NCI-H510A treated with DMSO at 0.1 percent for 48 hours (cell line): Measurements from ENCODE around the gene SLC25A5.
"Not testable (repeated sequence)": the region's sequence is repeated elsewhere in the genome, so short reads cannot be mapped to it uniquely, and the experiment has no call there.

Source experiments
- DNase-seq: peaks from one replicate; lab custom pipeline; 2025; lab: John Stamatoyannopoulos, UW

The SLC25A5 gene

DNA sequence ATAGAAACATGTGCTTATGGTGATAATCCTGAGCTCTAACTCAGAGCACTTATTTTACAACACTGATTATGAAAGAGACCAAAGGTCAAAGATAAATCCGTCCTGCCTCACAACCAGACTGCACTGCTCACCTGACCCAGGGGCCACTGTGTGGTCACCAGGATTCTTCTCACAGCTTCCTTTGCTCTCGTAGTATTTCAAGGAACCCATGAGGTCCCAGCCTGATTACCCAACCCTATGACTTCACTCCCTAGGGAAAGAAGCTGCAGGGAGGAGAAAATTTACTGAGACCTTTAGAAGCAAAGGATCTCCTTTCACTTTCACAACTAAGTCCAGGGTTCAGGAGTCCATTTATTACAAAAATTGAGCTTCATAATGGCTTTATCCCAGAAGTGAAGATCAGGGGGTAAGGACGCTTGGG lies 9.6 kb downstream of the SLC25A5 start:
- DNase-seq: no peak

DNA sequence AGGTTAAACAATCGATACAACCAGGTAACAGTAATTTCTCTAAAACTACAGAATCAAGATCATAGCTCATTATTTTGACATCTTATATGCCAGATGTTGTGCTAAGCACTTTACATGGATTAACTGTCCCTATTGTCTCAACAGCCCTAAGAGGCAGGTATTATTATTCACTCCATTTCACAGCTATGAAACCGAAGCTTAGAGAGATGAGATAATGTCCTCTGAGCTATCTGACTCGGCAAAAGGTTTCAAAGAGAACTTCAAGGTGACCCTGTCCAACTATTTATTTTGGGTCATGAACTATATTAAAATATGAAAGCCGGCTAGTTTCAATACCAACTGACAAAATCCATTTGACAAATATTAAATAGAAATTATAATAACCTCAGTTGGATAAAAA lies 10.3 kb downstream of the SLC25A5 start:
- no peak for DNase-seq

GRCh38 chrX:119479845-119480244 lies 11.6 kb downstream of the SLC25A5 start:
- DNase-seq: no peak

GRCh38 chrX:119481323-119481801 lies 13.1 kb downstream of the SLC25A5 start:
- no peak for DNase-seq

DNA sequence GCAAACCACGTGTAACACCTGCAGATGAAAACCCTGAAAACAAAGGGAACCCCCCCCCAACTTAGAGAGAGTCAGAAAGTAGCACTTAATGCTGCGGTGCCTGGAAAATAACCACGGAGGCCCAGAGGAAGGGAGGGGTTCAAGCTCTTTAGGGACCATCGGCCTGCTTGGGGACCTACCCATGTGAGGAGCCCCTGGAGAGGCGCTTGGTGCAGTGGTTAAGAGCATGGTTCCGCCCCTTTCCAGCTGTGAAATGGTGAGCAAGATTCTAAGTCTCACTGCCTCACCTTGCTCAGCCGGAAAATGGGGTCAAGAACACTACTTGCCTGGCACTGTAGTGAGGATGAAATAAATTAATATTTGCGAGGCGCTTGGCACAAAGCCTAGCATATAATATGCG lies 13.8 kb downstream of the SLC25A5 start:
- no peak for DNase-seq

DNA sequence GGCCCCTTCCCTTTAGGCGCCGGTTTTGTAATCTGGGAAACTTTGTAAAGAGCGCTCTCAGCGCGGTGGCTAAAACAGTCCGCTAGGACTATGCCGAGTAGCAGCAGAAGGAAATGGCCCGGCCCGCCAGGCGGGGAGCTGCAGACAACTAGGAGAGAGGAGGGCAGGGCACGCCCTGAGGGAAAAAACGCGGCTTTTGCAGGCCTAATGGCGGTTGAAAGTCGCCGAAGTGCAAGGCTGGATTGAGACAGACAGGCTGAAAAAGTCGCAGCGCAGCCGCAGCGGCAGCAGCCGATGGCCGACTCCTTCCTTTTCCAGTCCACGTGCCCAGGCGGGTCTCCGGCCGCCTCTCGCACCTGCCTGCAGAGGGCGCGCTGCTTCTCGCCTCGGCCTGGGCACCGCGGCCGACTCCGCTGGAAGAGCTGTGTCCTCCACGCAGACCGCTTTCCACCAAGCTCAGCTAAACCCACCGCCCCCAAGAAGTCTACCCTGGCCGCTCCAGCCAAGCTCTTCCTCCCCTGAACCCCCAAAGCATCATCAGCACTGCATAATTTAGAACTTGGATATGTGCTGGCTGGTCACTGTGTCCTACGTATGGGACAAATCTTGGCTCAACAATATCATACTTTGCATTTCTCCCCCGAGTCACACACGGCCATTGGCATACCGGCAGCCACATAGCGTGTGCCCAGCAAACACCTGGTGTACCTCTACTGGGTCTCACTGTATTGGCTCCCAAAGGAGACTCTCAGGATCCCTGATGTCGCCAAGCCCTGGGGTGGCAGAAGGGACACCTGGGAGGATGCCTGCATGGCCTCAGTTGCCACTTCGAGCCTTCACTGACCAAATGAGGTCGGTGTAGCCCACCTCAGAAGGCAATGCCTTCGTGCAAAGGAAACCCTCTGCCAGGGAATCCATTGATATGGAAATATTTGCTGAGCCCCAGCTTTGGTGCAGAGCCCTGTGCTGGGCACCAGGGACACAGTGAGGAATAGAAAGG lies 14.5 kb downstream of the SLC25A5 start:
- DNase-seq: peak; percentile 50

- no peak for DNase-seq
These were observed 18.5 kb downstream of the SLC25A5 start for GRCh38 chrX:119486745-119487144.

- not testable (repeated sequence) for DNase-seq
These were observed 19.5 kb downstream of the SLC25A5 start for GRCh38 chrX:119487766-119488165.

GRCh38 chrX:119488749-119489148 lies 20.5 kb downstream of the SLC25A5 start:
- peak; percentile 42 for DNase-seq

DNA sequence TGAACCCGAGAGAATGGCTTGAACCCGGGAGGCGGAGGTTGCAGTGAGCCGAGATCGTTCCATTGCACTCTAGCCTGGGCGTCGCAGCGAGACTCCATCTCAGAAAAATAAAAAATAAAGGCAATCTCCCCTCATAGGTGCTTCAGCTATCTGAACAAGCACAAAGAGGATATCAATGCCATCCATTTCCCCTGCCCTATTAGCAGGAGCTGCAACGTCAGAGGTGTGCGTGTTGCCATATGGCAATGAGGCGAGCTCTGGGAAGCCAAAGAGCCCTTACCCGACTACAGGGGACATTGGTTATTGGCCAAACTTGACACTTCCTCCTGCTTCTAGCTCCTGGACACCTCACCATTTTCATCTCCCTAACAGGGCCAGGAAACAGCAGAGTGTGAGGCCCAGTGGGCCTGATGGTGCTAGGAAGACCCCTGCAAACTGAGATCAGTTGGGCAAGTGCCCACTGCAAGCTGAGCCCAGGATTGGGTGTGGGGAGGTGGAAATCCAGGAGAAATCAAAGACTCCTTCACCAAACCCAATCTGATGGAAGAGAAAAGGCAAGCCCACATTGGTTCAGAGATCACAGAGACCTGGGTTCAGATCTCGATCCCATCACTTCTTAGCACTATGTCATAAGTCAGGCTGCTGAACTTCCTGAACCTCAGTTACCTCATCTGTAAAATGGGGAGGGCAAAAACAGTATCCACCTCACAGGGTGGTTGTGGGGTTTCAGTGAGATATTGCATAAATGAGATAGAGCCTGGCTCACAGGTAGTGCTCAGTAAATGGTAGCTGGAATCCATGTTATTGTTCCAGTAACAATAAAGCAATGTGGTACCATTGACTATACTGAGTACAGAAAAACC lies 21.2 kb downstream of the SLC25A5 start:
- DNase-seq: no peak

- no peak for DNase-seq
These were observed 24.2 kb downstream of the SLC25A5 start for GRCh38 chrX:119492463-119492862.

DNA sequence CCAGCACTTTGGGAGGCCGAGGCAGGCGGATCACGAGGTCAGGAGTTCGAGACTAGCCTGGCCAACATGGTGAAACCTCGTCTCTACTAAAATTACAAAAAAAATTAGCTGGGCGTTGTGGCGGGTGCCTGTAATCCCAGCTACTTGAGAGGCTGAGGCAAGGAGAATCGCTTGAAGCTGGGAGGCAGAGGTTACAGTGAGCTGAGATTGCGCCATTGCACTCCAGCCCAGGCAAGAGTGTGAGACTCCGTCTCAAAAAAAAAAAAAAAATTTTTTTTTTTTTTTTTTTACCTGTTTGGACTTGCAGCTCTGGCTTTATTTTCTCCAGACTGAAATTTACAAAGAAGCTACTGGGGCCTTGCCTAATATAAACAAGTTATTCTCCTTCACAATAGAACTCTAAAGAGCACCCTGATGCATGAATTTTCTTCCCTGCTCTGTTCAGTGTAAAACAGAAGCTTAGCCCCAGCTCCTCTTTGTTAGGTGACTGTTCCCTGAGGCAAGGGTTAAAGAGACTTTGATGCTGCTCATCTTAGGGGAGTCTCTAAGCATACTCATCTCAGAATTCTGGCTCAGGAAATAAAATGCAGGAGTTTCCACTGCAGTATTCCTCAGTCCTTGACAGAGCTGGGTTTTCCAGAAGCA lies 25.7 kb downstream of the SLC25A5 start:
- not testable (repeated sequence) for DNase-seq

DNA sequence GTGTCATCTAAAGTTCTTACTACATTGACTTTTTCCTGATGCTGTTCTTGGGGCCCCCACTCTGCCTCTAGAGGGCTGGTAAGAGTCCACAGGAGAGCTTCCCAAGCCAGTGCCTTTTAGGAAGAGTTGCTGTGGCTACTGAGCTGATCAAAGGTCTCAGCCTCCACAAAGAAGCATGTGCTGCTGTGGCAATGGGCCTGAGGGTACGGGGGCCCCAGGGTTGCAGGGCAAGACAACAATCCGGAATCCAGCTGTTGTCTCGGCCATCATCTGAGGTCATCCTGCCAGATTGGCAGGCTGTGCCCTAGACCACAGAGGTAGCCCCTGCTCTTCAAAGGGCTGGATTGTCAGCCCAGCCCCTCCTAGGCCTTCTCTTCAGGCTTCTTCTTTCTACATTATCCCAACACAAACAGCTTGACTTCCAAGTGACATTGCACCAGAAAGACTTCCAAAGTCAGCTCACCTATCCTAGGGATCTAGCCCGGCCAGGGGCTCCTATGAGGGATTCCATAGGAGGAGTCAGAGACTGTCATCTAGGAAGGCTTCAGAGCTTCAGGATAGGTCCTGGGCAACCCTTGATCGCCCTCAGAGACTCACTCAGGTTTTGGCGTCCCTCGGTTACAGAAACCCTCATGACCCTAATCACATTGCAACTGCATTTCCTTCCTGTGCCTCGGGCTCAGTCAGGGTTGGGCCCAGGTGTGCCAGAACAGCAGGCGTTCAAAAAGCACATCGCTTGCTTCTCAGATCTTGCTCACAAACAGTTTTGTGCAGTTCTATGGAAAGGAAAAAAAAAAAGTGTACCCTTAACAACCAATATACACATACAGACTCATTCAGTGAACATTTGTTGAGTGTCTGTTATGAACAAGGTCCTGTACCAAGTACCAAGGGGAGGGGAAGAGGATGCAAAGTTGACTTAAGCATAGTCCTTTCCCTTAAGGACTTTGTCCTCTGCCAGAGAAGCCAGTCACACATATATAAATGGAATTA lies 27.8 kb downstream of the SLC25A5 start:
- DNase-seq: no peak

DNA sequence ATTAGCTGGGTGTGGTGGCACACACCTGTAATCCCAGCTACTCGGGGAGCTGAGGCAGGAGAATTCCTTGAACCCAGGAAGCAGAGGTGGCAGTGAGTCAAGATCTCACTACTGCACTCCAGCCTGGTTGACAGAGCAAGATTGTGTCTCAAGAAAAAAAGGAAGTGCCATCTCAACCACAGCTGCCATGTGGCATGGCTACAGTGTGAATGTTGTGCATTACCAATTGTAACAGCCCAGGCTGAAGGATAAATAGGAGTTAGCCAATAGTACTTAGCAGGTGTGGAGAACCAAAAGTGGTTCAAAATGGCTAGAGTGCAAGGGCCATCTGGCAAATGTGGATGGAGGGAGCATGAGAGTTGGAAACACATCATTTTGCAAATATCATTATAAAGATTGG lies 28.9 kb downstream of the SLC25A5 start:
- DNase-seq: no peak

DNA sequence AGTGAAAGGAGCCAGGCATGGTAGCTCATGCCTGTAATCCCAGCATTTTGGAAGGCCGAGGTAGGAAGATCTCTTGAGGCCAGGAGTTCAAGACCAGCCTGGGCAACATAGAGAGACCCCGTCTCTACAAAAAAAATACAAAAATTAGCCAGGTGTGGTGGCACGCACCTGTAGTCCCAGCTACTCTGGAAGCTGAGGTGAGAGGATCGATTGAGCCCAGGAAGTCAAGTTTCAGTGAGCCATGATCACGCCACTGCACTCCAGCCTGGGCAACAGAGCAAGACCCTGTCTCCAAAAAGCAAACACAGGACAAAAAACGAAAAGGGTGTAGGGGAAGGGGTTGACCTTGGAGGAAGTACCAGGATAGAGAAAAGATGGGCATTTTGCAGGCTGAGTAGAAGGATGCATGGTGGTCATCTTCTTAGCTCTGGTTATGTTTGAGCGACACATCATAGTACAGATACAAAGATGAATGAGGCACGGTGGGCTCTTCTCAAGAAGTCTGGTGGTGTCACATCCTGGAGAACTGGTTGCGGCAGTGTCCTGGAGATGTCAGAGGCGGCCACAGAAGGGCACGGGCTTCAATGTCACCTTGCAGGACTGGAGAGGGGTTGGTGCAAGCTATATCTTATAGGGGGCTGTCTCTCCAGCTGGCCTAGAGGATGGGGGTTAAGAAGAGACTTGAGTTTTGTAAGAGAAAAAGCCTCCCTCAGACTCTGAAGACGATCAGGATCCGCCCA lies 32.0 kb downstream of the SLC25A5 start:
- DNase-seq: no peak

DNA sequence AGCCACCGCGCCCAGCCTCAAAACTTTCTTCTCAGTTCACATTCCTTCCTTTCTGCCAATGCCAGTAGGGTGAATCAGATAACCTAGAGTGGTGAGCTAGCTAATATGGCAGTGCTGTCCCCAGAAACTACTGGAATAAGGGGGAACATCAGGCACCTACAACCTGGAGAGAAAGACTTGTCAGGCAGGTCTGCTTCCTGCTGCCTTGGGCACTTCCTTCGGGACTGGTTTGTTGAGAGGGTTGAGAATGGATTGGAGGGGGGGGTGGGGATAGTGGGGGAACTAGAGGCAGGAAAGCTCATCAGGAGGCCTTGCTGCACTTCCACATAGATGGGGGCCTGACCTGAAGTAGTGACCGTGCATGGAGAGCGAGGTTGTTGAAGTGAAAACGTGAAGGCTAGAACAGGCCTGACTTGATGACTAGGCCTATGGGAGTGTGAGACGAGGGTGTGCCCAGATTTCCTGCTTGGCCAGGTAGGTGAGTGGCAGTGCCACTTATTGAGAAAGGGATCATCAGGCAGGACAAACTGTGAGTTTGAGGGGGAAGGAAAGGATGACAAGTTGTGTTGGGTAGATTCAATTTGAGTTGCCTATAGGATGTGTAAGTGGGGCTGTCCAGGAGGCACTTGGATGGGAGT lies 33.4 kb downstream of the SLC25A5 start:
- DNase-seq: no peak

GRCh38 chrX:119502727-119503483 lies 34.7 kb downstream of the SLC25A5 start:
- DNase-seq: peak; percentile 55

DNA sequence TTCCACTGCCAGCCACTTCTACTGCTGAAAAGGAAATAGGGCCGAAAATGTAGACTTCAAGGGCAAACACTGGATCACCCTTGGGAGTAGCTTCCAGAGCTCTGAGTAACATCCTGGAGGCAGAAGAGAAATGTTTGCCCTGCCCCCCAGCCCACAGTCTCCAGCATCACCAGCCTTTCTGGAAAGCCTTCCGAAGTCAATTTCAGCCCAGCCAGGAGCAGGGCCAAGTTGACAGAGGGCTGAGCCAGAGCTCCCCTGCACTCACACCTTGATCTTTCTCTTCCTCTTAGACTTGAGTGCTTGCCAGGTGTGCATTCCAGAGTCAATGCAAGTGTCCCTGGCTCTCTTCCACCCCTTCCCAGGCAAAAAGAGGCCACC lies 35.2 kb downstream of the SLC25A5 start:
- no peak for DNase-seq

GRCh38 chrX:119505145-119505544 lies 36.9 kb downstream of the SLC25A5 start:
- not testable (repeated sequence) for DNase-seq
